ENCODE measurements around the gene KCTD16. TPM values are rescaled to one million over a fixed set of nuclear protein-coding genes. Genes with fewer than 3 reads are reported as not detected.

Gene KCTD16
- total and polyA plus RNA-seq, 8 donors: 0.18 to 0.73 (median 0.35) TPM

DNA sequence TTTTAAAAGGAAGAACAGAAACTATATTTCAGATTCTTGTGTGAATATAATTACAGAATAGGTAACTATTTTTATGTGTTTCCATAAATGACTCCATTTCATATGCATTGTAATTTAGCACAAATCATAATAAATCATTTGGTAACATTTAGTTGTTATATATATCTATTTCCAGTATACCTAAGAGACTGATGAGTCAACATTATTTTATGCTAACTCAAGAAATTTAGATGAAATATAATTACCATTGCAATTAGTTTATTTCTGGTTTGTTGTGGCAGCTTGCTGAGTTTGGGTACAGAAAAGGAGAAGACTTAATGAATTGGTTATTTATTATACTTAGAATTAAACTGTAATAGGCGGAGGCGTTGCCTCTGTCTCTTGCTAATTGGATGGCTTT lies 314.9 kb downstream of the KCTD16 start:
- intact Hi-C loops (cut with DNase I): no loop called here
- no peak overlapping the region for H3K27ac ChIP-seq
- TF ChIP-seq, protein P1, sequence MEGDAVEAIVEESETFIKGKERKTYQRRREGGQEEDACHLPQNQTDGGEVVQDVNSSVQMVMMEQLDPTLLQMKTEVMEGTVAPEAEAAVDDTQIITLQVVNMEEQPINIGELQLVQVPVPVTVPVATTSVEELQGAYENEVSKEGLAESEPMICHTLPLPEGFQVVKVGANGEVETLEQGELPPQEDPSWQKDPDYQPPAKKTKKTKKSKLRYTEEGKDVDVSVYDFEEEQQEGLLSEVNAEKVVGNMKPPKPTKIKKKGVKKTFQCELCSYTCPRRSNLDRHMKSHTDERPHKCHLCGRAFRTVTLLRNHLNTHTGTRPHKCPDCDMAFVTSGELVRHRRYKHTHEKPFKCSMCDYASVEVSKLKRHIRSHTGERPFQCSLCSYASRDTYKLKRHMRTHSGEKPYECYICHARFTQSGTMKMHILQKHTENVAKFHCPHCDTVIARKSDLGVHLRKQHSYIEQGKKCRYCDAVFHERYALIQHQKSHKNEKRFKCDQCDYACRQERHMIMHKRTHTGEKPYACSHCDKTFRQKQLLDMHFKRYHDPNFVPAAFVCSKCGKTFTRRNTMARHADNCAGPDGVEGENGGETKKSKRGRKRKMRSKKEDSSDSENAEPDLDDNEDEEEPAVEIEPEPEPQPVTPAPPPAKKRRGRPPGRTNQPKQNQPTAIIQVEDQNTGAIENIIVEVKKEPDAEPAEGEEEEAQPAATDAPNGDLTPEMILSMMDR (IDR thresholded peaks at IDR 0.05): no peak

GRCh38 chr5:144487207-144487606 lies 316.5 kb downstream of the KCTD16 start:
- Histone ChIP-seq H3K4me3 (no peak overlapping the region), H3K4me1 (no peaks in the 10 kb centered on the region), H3K27ac (no peak overlapping the region), H3K27me3 (no peaks in the 10 kb centered on the region), H3K9me3 (peaks cover 0 to 11% of the 10 kb centered on the region in 2 donors), H3K36me3 (peaks cover 0 to 2% of the 10 kb centered on the region in 2 donors)
- TF ChIP-seq, protein P1 (IDR thresholded peaks at IDR 0.05): no peak
- no peak for DNase-seq
- ATAC-seq: no peak
- intact Hi-C loops (cut with DNase I): no loop called here

More for the DNA sequence above, 314.9 kb downstream of the KCTD16 start:
- Histone ChIP-seq H3K27me3 (no peaks in the 10 kb centered on the region), H3K9me3 (peaks cover 0 to 6% of the 10 kb centered on the region in 2 donors), H3K36me3 (peaks cover 0 to 2% of the 10 kb centered on the region in 2 donors), H3K4me1 (no peaks in the 10 kb centered on the region), H3K4me3 (no peak overlapping the region)
- DNase-seq (no peak), ATAC-seq (no peak)

GRCh38 chr5:144487761-144488160 lies 317.1 kb downstream of the KCTD16 start:
- Histone ChIP-seq H3K36me3 (peaks cover 0 to 2% of the 10 kb centered on the region in 2 donors), H3K4me1 (no peaks in the 10 kb centered on the region), H3K27me3 (no peaks in the 10 kb centered on the region), H3K9me3 (peaks cover 0 to 14% of the 10 kb centered on the region in 2 donors), H3K27ac (no peak overlapping the region), H3K4me3 (no peak overlapping the region)
- TF ChIP-seq, protein P1 (IDR thresholded peaks at IDR 0.05): no peak
- ATAC-seq: no peak
- no peak for DNase-seq
- intact Hi-C loops (cut with DNase I): no loop called here

DNA sequence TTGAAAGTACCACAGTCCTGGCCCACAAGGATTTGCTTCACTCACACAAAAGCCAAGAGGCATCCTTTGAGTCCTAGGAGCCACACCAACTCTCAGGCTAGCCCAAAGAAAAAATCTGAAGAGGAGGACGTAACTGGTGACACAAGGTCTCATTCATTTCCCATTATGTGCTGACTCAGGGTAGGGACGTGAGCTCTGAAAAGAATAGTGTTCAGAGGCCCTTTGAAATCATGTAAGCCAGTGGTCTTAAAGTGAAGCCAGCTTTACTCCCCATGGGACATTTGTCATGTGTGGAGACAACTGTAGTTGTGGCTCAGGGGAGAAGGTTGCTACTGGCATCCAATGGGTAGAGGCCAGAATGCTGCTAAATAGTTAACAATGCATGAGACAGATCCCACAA lies 332.4 kb downstream of the KCTD16 start:
- Histone ChIP-seq H3K4me3 (no peak overlapping the region), H3K27me3 (no peaks in the 10 kb centered on the region), H3K4me1 (no peaks in the 10 kb centered on the region), H3K36me3 (no peaks in the 10 kb centered on the region), H3K9me3 (peaks cover 0 to 9% of the 10 kb centered on the region in 2 donors), H3K27ac (no peak overlapping the region)
- intact Hi-C loops (cut with DNase I): no loop called here
- TF ChIP-seq, protein P1 (IDR thresholded peaks at IDR 0.05): no peak
- ATAC-seq (no peak), DNase-seq (no peak)

DNA sequence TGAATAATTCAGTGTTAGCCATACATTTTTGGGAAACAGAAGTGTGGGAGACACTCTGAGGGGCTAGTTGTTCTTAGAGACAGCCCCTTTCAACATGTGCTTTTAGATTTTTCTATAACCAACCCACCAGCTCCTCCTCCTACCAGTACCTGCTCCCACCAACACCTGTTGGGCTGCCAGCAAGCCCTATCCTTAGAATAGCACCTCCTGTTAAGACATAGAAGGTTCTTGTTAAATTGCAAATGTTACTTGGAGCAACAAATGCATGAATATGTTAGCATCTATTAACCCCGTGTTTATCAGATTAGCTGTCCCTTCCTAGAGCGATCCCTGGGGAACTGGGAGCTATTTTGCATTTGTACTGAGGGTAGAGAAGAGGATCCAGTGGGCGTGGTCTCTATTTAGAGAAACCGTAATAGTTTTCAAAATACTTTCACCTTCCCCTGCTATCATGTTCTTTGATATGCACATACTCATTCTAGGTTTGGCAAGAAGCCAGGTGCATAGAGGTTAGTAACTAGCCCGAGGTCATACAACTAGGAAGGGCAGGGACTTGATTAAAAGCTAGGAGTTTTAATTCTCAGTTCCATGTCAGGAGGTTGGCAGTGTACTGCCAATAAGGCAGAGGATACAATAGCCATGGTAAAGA lies 334.4 kb downstream of the KCTD16 start:
- no peaks in the 10 kb centered on the region for H3K4me1 ChIP-seq

More for the DNA sequence above, 334.4 kb downstream of the KCTD16 start:
- DNase-seq (no peak), ATAC-seq (no peak)
- TF ChIP-seq, protein P1 (IDR thresholded peaks at IDR 0.05): no peak
- no peak overlapping the region for H3K27ac ChIP-seq
- intact Hi-C loops (cut with DNase I): no loop called here
- no peak overlapping the region for H3K4me3 ChIP-seq
- H3K36me3 ChIP-seq: no peaks in the 10 kb centered on the region
- H3K9me3 ChIP-seq: peaks cover 0 to 5% of the 10 kb centered on the region in 2 donors
- no peaks in the 10 kb centered on the region for H3K27me3 ChIP-seq
